HG03521 (cell line): Measurements from ENCODE around the gene RPL23.

ENCODE experiments used
- ATAC-seq: cut with Tn5 transposase; IDR thresholded peaks from one replicate; pipeline ENCODE4 v1.9.1; 2021; ENCODE audit warnings: mild to moderate bottlenecking, moderate library complexity; ENCODE audit not compliant: unreplicated experiment

The RPL23 gene

DNA sequence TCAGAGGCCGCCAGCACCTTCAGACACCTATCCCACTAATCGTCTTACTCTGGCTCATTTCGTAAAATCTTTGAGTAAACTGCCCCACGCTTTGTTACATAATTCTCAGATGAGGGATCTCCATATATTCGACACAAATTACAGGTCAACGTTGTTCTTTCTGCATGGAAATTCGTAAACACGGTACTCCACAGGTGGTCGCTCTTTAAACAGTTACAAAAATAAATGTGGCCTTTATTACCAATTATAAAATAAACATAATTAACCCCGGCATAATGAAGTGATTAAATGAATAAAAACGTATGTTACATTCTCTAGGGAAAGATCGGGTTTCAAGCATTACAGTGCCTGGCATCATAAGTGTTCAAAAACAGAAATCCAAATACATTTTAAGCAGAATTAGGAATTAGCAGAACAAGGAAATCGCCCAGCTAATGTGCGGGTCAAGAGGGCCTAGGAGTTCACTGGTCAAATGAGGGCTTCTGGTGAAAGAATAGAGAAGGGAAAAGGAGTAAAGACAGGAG lies 53.2 kb downstream of the RPL23 start:
- no peak for ATAC-seq

- ATAC-seq = peak; percentile 75
These were observed 53.9 kb downstream of the RPL23 start, which contains the start of gene PIP4K2B for GRCh38 chr17:38799501-38800236. TSS of gene PIP4K2B (minus strand) at chr17:38799556. CDS start at chr17:38799424, 132 bp downstream.

DNA sequence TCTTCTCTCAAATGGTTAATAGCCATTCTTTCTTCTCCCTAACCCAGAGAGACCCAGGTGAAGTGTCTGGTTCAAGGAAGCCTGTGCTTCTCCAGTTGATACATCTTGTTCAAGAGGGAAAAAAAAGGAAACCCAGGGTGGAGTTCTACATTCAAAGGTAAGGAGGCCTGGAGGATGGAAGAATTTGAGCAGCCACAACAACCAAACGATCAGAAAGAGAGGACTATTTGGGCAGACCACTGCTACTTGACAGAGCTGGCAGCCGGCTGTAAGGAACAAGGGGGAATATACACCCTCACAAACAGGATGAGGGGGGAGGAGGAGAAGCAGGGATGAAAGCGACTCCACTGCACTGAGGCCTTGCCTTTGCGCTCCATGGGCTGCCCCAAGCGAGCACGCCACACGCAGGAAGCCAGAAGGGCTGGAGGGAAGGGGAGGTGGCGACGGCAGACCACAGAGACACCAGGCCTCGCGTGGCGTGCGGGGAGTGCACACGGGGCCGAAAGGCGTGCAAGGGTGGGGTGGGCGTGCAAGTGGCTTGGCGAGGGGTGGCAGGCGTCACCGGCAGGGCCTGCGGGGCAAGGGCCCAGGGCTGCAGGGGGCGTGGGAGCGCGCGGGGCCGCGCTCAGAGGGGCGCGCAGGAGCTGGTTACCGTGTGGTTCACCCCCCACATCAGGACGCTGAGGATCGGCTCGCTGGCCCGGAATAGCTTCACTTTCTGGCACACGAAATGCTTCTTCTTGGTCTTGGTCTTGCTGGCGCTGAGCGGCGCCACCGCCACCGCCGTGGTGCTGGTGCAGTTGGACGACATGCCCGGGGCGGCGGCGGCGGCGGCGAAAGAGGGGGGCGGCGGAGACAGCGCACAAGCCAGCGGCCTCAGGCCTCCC lies 54.7 kb downstream of the RPL23 start:
- peak; percentile 22 for ATAC-seq
